Kidney (tissue), 14 donors: Measurements from ENCODE around the gene NFIA. TPM values are rescaled to one million over a fixed set of nuclear protein-coding genes. Genes with fewer than 3 reads are reported as not detected.
A peak's percentile ranks its signal among the peaks of the same experiment; 100 is the strongest.

Source experiments
- DNase-seq, 5 donors: peaks; one replicate each; pipeline ENCODE4 v3.0.0-alpha.2; 2013 to 2020
- FAIRE-seq: peaks from 2 replicates; lab custom pipeline; 2012; peaks lifted over from hg19 to GRCh38; lab: Jason Lieb, UNC
- H3K27ac ChIP-seq, 2 donors: one replicate each; pipeline ENCODE4 v1.7.0; 2013; ENCODE audit warnings: low read depth in 2 of 2, low read length in 2 of 2, inconsistent platforms in 1 of 2
- H3K27me3 ChIP-seq: one replicate; pipeline ENCODE4 v1.7.1; 2013; ENCODE audit warnings: low read length, inconsistent platforms; ENCODE audit not compliant: control insufficient read depth, insufficient read depth
- H3K36me3 ChIP-seq, 3 donors: one replicate each; pipeline versions ENCODE4 v1.7.0 to v1.7.1; 2013; ENCODE audit warnings: low read length in 3 of 3, control low read depth in 1 of 3, inconsistent platforms in 1 of 3; ENCODE audit not compliant: insufficient read depth in 3 of 3, control insufficient read depth in 2 of 3
- H3K4me1 ChIP-seq, 3 donors: one replicate each; pipeline versions ENCODE4 v1.7.0 to v1.7.1; 2013; ENCODE audit warnings: low read length in 3 of 3, inconsistent platforms in 1 of 3, low read depth in 1 of 3; ENCODE audit not compliant: control insufficient read depth in 2 of 3, insufficient read depth in 2 of 3
- H3K4me3 ChIP-seq, 3 donors: one replicate each; pipeline versions ENCODE4 v1.7.0 to v1.8.1; 2013; ENCODE audit warnings: low read length in 3 of 3, control low read depth in 1 of 3, inconsistent platforms in 1 of 3
- H3K9ac ChIP-seq, 3 donors: one replicate each; pipeline versions ENCODE4 v1.7.0 to v1.7.1; 2013; ENCODE audit warnings: low read length in 3 of 3, control low read depth in 1 of 3, inconsistent platforms in 1 of 3
- H3K9me3 ChIP-seq, 3 donors: one replicate each; pipeline versions ENCODE4 v1.7.0 to v1.7.1; 2013; ENCODE audit warnings: low read length in 3 of 3, control low read depth in 1 of 3, inconsistent platforms in 1 of 3; ENCODE audit not compliant: control insufficient read depth in 2 of 3, insufficient read depth in 1 of 3
- intact Hi-C: fragments of 100-400 bp; cut with DNase I; formaldehyde crosslinking; loops from one replicate; pipeline ENCODE4 v1.11.1; 2022
- polyA plus RNA-seq: library from polyadenylated mRNA; stranded (reverse); fragments of 350-450 nt; fragmentation: Illumina TruSeq; extraction: RNeasy Lipid Tissue Mini Kit (QIAGEN cat#74804); gene quantifications from one replicate; pipeline ENCODE4 v1.2.3, GENCODE V29; 2014; ENCODE audit warnings: low read depth, low replicate concordance; ENCODE audit not compliant: insufficient read depth
- total RNA-seq: library from RNA; stranded (reverse); fragmentation: NEBNext Ultra II Directional; extraction: Animal tissue kit (Norgen Biotek cat#: 25700); gene quantifications from one replicate; pipeline ENCODE4 v1.2.1, GENCODE V29; 2021
- TF ChIP-seq, protein P1 (sequence below): IDR thresholded peaks from 3 replicates; pipeline ENCODE4 v1.5.1; 2012; ENCODE audit warnings: mild to moderate bottlenecking, moderate library complexity, borderline replicate concordance; ENCODE audit not compliant: insufficient read depth; ENCODE audit errors: extremely low read depth
- donor health status: control.
- donor health status: control.
- donor health status: control.
- donor health status: control.
- donor health status: control.
- donor health status: DM: yes; HTN: yes; CAD: no.
- donor health status: Normal renal cell carcinoma (clear cell type).

Gene NFIA
- total and polyA plus RNA-seq, 2 donors from 2014 or later: 4.8 to 87.5 TPM

DNA sequence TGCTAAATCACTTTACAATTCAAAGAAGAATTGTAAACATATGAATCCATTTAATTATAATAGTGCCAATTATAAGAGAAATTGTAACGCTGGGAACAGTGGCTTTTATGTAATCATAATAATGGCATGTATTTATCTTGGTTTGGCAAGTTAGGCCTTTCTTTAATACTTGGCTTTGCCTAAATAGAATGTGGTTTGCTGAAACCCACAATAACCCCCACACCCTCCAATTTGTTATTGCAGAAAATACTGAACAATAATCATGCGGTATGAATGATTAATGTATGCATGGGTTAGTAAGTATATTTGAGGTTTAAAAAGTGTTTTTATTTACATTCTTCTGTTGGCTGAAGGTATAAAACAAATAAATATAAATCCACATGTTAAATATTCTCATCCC, 138.2 kb downstream of the NFIA start:
- H3K4me1 ChIP-seq: peaks cover 0 to 6% (median 5%) of the 10 kb centered on the region in 3 donors
- H3K9ac ChIP-seq: no peak overlapping the region
- H3K36me3 ChIP-seq: no peaks in the 10 kb centered on the region
- no peak overlapping the region for H3K27ac ChIP-seq
- TF ChIP-seq, protein P1, sequence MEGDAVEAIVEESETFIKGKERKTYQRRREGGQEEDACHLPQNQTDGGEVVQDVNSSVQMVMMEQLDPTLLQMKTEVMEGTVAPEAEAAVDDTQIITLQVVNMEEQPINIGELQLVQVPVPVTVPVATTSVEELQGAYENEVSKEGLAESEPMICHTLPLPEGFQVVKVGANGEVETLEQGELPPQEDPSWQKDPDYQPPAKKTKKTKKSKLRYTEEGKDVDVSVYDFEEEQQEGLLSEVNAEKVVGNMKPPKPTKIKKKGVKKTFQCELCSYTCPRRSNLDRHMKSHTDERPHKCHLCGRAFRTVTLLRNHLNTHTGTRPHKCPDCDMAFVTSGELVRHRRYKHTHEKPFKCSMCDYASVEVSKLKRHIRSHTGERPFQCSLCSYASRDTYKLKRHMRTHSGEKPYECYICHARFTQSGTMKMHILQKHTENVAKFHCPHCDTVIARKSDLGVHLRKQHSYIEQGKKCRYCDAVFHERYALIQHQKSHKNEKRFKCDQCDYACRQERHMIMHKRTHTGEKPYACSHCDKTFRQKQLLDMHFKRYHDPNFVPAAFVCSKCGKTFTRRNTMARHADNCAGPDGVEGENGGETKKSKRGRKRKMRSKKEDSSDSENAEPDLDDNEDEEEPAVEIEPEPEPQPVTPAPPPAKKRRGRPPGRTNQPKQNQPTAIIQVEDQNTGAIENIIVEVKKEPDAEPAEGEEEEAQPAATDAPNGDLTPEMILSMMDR: no peak
- H3K27me3 ChIP-seq: no peaks in the 10 kb centered on the region
- DNase-seq (no peak), FAIRE-seq (no peak)
- H3K4me3 ChIP-seq: no peak overlapping the region
- intact Hi-C loops: no loop called here
- no peaks in the 10 kb centered on the region for H3K9me3 ChIP-seq

DNA sequence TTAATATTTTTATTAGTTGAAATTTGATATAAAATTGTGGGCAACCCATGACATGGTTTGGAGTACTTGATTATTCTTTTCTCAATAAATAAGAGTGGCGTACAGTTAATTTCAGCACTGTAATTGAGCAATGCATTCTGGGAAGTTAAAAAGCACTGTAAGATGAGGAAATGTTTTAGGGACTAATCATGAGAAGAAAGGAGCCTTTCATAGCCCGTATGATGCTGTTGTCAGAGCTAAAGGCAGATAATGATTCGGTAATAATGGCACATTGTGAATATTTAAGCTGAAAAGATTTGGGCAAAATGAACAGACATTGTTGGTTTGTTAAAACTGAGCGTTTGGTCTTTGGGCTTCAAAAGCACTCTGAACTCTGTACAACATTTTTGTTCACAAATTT, 139.3 kb downstream of the NFIA start:
- Histone ChIP-seq H3K9ac (no peak overlapping the region), H3K27me3 (no peaks in the 10 kb centered on the region), H3K9me3 (no peaks in the 10 kb centered on the region), H3K4me3 (no peak overlapping the region), H3K27ac (no peak overlapping the region), H3K4me1 (no peaks in the 10 kb centered on the region), H3K36me3 (no peaks in the 10 kb centered on the region)
- TF ChIP-seq, protein P1: no peak
- FAIRE-seq (no peak), DNase-seq (no peak)
- intact Hi-C loops: no loop called here

- Histone ChIP-seq H3K27ac (no peak overlapping the region), H3K36me3 (no peaks in the 10 kb centered on the region), H3K4me1 (no peaks in the 10 kb centered on the region), H3K4me3 (no peak overlapping the region), H3K9me3 (no peaks in the 10 kb centered on the region), H3K27me3 (no peaks in the 10 kb centered on the region), H3K9ac (no peak overlapping the region)
- intact Hi-C loops: no loop called here
- TF ChIP-seq, protein P1: no peak
- DNase-seq (no peak), FAIRE-seq (no peak)
These were observed 139.9 kb downstream of the NFIA start for GRCh38 chr1:61222240-61222639.

DNA sequence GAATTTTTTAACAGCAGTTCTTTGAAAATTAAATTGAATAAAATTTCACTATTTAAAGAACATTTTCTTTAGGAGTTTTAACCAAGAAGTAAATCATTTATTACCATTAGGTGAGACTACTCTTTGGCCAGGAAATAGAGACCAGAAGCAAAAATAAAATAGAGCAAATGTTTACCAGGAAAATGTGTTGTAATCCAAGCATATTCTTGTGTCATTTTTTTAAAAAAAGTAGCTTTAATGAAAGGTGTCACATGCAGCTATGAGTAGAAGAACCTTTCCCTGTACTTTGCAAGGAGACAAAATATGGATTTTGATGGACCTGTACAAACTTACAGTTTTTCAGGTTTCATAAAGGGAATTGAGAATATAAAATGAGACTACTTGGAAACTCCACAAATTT, 140.8 kb downstream of the NFIA start:
- H3K9me3 ChIP-seq: no peaks in the 10 kb centered on the region
- no peak overlapping the region for H3K27ac ChIP-seq
- no peak overlapping the region for H3K4me3 ChIP-seq
- no peaks in the 10 kb centered on the region for H3K4me1 ChIP-seq
- DNase-seq (no peak), FAIRE-seq (peak; percentile 80)
- no peaks in the 10 kb centered on the region for H3K27me3 ChIP-seq
- H3K9ac ChIP-seq: no peak overlapping the region
- intact Hi-C loops: no loop called here
- no peaks in the 10 kb centered on the region for H3K36me3 ChIP-seq
- TF ChIP-seq, protein P1: no peak
